ENCODE measurements around the gene BASP1. TPM values are rescaled to one million over a fixed set of nuclear protein-coding genes. Genes with fewer than 3 reads are reported as not detected.

The BASP1 gene
- total and polyA plus RNA-seq, 4 donors = 113 to 700 (median 372) TPM

GRCh38 chr5:17219992-17220391, 2.6 kb downstream of the BASP1 start:
- DNase-seq (ENCODE audit: low read depth in 4 of 6, low spot score in 6 of 6) = peak in 1 of 6 donors; percentile 68
- Histone ChIP-seq H3K36me3 (ENCODE audit: control insufficient read depth, insufficient read depth, low read length) (no peaks in the 10 kb centered on the region), H3K4me3 (ENCODE audit: low read depth, low read length) (peak overlapping the region; percentile 79), H3K4me1 (ENCODE audit: control insufficient read depth, insufficient read depth, low read length) (peaks cover 10% of the 10 kb centered on the region), H3K27ac (ENCODE audit: low read depth, low read length) (no peak overlapping the region), H3K9me3 (ENCODE audit: control insufficient read depth, insufficient read depth, low read length) (no peaks in the 10 kb centered on the region), H3K27me3 (ENCODE audit: control insufficient read depth, insufficient read depth, low read length) (no peaks in the 10 kb centered on the region)
- no CpG with 5 or more reads among the region's 6 CpGs for WGBS (ENCODE audit: insufficient coverage)

- no peaks in the 10 kb centered on the region for H3K36me3 ChIP-seq (ENCODE audit: control insufficient read depth, insufficient read depth, low read length)
- no peaks in the 10 kb centered on the region for H3K9me3 ChIP-seq (ENCODE audit: control insufficient read depth, insufficient read depth, low read length)
- WGBS (ENCODE audit: insufficient coverage) = no CpG with 5 or more reads among the region's 4 CpGs
- no peak overlapping the region for H3K27ac ChIP-seq (ENCODE audit: low read depth, low read length)
- no peaks in the 10 kb centered on the region for H3K27me3 ChIP-seq (ENCODE audit: control insufficient read depth, insufficient read depth, low read length)
- DNase-seq (ENCODE audit: low read depth in 4 of 6, low spot score in 6 of 6) = peak in 2 of 6 donors; percentile 56 to 75
- peak overlapping the region; percentile 7 for H3K4me3 ChIP-seq (ENCODE audit: low read depth, low read length)
- H3K4me1 ChIP-seq (ENCODE audit: control insufficient read depth, insufficient read depth, low read length) = peaks cover 15% of the 10 kb centered on the region
Measured at GRCh38 chr5:17220469-17220868, 3.0 kb downstream of the BASP1 start.

- Histone ChIP-seq H3K36me3 (ENCODE audit: control insufficient read depth, insufficient read depth, low read length) (no peaks in the 10 kb centered on the region), H3K27me3 (ENCODE audit: control insufficient read depth, insufficient read depth, low read length) (no peaks in the 10 kb centered on the region), H3K27ac (ENCODE audit: low read depth, low read length) (peak overlapping the region; percentile 15), H3K9me3 (ENCODE audit: control insufficient read depth, insufficient read depth, low read length) (no peaks in the 10 kb centered on the region), H3K4me1 (ENCODE audit: control insufficient read depth, insufficient read depth, low read length) (peaks cover 13% of the 10 kb centered on the region), H3K4me3 (ENCODE audit: low read depth, low read length) (no peak overlapping the region)
- WGBS (ENCODE audit: insufficient coverage) = no CpG with 5 or more reads among the region's 4 CpGs
- no peak for DNase-seq (ENCODE audit: low read depth in 4 of 6, low spot score in 6 of 6)
Measured at GRCh38 chr5:17221843-17222636, 4.6 kb downstream of the BASP1 start.

GRCh38 chr5:17222664-17223063, 5.2 kb downstream of the BASP1 start:
- H3K4me1 ChIP-seq (ENCODE audit: control insufficient read depth, insufficient read depth, low read length) = peaks cover 13% of the 10 kb centered on the region
- DNase-seq (ENCODE audit: low read depth in 4 of 6, low spot score in 6 of 6) = peak in 1 of 6 donors; percentile 52
- no peaks in the 10 kb centered on the region for H3K27me3 ChIP-seq (ENCODE audit: control insufficient read depth, insufficient read depth, low read length)
- no peaks in the 10 kb centered on the region for H3K36me3 ChIP-seq (ENCODE audit: control insufficient read depth, insufficient read depth, low read length)
- H3K27ac ChIP-seq (ENCODE audit: low read depth, low read length) = no peak overlapping the region
- no CpG with 5 or more reads among the region's 2 CpGs for WGBS (ENCODE audit: insufficient coverage)
- no peak overlapping the region for H3K4me3 ChIP-seq (ENCODE audit: low read depth, low read length)
- no peaks in the 10 kb centered on the region for H3K9me3 ChIP-seq (ENCODE audit: control insufficient read depth, insufficient read depth, low read length)

- H3K27me3 ChIP-seq (ENCODE audit: control insufficient read depth, insufficient read depth, low read length) = no peaks in the 10 kb centered on the region
- H3K4me1 ChIP-seq (ENCODE audit: control insufficient read depth, insufficient read depth, low read length) = peaks cover 13% of the 10 kb centered on the region
- no peak overlapping the region for H3K4me3 ChIP-seq (ENCODE audit: low read depth, low read length)
- H3K36me3 ChIP-seq (ENCODE audit: control insufficient read depth, insufficient read depth, low read length) = no peaks in the 10 kb centered on the region
- H3K27ac ChIP-seq (ENCODE audit: low read depth, low read length) = no peak overlapping the region
- no peaks in the 10 kb centered on the region for H3K9me3 ChIP-seq (ENCODE audit: control insufficient read depth, insufficient read depth, low read length)
- DNase-seq (ENCODE audit: low read depth in 4 of 6, low spot score in 6 of 6) = no peak
- WGBS (ENCODE audit: insufficient coverage) = no CpG with 5 or more reads among the region's 5 CpGs
Measured at GRCh38 chr5:17223367-17224185, 6.1 kb downstream of the BASP1 start.

- H3K9me3 ChIP-seq (ENCODE audit: control insufficient read depth, insufficient read depth, low read length) = no peaks in the 10 kb centered on the region
- 46% methylated on average over 7 of the region's 11 CpGs for WGBS (ENCODE audit: insufficient coverage)
- peaks cover 9% of the 10 kb centered on the region for H3K4me1 ChIP-seq (ENCODE audit: control insufficient read depth, insufficient read depth, low read length)
- no peak overlapping the region for H3K27ac ChIP-seq (ENCODE audit: low read depth, low read length)
- DNase-seq (ENCODE audit: low read depth in 4 of 6, low spot score in 6 of 6) = no peak
- H3K27me3 ChIP-seq (ENCODE audit: control insufficient read depth, insufficient read depth, low read length) = no peaks in the 10 kb centered on the region
- H3K4me3 ChIP-seq (ENCODE audit: low read depth, low read length) = no peak overlapping the region
- H3K36me3 ChIP-seq (ENCODE audit: control insufficient read depth, insufficient read depth, low read length) = no peaks in the 10 kb centered on the region
Measured at GRCh38 chr5:17224858-17225511, 7.6 kb downstream of the BASP1 start.

GRCh38 chr5:17225520-17225919, 8.1 kb downstream of the BASP1 start:
- Histone ChIP-seq H3K27ac (ENCODE audit: low read depth, low read length) (no peak overlapping the region), H3K4me3 (ENCODE audit: low read depth, low read length) (no peak overlapping the region), H3K27me3 (ENCODE audit: control insufficient read depth, insufficient read depth, low read length) (no peaks in the 10 kb centered on the region), H3K36me3 (ENCODE audit: control insufficient read depth, insufficient read depth, low read length) (no peaks in the 10 kb centered on the region), H3K9me3 (ENCODE audit: control insufficient read depth, insufficient read depth, low read length) (no peaks in the 10 kb centered on the region), H3K4me1 (ENCODE audit: control insufficient read depth, insufficient read depth, low read length) (peaks cover 9% of the 10 kb centered on the region)
- WGBS (ENCODE audit: insufficient coverage) = 50% methylated on average over 2 of the region's 9 CpGs
- DNase-seq (ENCODE audit: low read depth in 4 of 6, low spot score in 6 of 6) = peak in 2 of 6 donors; percentile 54 to 59

- Histone ChIP-seq H3K27ac (ENCODE audit: low read depth, low read length) (no peak overlapping the region), H3K27me3 (ENCODE audit: control insufficient read depth, insufficient read depth, low read length) (no peaks in the 10 kb centered on the region), H3K4me1 (ENCODE audit: control insufficient read depth, insufficient read depth, low read length) (peaks cover 9% of the 10 kb centered on the region), H3K36me3 (ENCODE audit: control insufficient read depth, insufficient read depth, low read length) (no peaks in the 10 kb centered on the region), H3K4me3 (ENCODE audit: low read depth, low read length) (no peak overlapping the region), H3K9me3 (ENCODE audit: control insufficient read depth, insufficient read depth, low read length) (no peaks in the 10 kb centered on the region)
- no peak for DNase-seq (ENCODE audit: low read depth in 4 of 6, low spot score in 6 of 6)
- no CpG with 5 or more reads among the region's 1 CpG for WGBS (ENCODE audit: insufficient coverage)
Measured at GRCh38 chr5:17227868-17228267, 10.4 kb downstream of the BASP1 start.

- peak overlapping the region; percentile 15 for H3K27ac ChIP-seq (ENCODE audit: low read depth, low read length)
- no peaks in the 10 kb centered on the region for H3K9me3 ChIP-seq (ENCODE audit: control insufficient read depth, insufficient read depth, low read length)
- 71% methylated on average over 1 of the region's 3 CpGs for WGBS (ENCODE audit: insufficient coverage)
- peaks cover 9% of the 10 kb centered on the region for H3K4me1 ChIP-seq (ENCODE audit: control insufficient read depth, insufficient read depth, low read length)
- no peak overlapping the region for H3K4me3 ChIP-seq (ENCODE audit: low read depth, low read length)
- H3K27me3 ChIP-seq (ENCODE audit: control insufficient read depth, insufficient read depth, low read length) = no peaks in the 10 kb centered on the region
- H3K36me3 ChIP-seq (ENCODE audit: control insufficient read depth, insufficient read depth, low read length) = no peaks in the 10 kb centered on the region
- peak in 1 of 6 donors; percentile 46 for DNase-seq (ENCODE audit: low read depth in 4 of 6, low spot score in 6 of 6)
Measured at GRCh38 chr5:17228821-17229291, 11.4 kb downstream of the BASP1 start.
